Mesenchymal stem cell (in vitro differentiated cells and primary cell): ENCODE measurements around the gene HS6ST2. TPM values are rescaled to one million over a fixed set of nuclear protein-coding genes. Genes with fewer than 3 reads are reported as not detected.

ENCODE experiments used
- small RNA-seq: library from polyadenylated mRNA; stranded (forward); fragments of <200 nt; extraction: miRNeasy Mini kit (QIAGEN cat#:217004); gene quantifications from one replicate; pipeline ENCODE3, GENCODE V24; 2013; ENCODE audit warnings: low read depth

Gene HS6ST2

Small RNAs within 50 kb of the gene (small RNA-seq; reads per million reads assigned to genes)
- gene RNU6-98P (not detected), gene Z82205.1 (not detected)
